GM23338 (cell line): ENCODE results near the gene STK11IP.

Experiments
- CREB1 ChIP-seq: fragments of 250-450 bp; sonication (Bioruptor Pico); IDR thresholded peaks from 2 replicates; pipeline ENCODE4 v1.5.0; 2020; ENCODE audit warnings: low read depth, mild to moderate bottlenecking, moderate library complexity
- EZH2 ChIP-seq: fragments of 200-600 bp; sonication (generic); IDR thresholded peaks from one replicate; pipeline ENCODE4 v1.8.0; 2017; ENCODE audit warnings: antibody characterized with exemption, mild to moderate bottlenecking, low read depth; ENCODE audit not compliant: unreplicated experiment
- EZH2phosphoT487 ChIP-seq: fragments of 200-600 bp; sonication (generic); IDR thresholded peaks from one replicate; pipeline ENCODE4 v1.8.1; 2018; ENCODE audit warnings: antibody characterized with exemption; ENCODE audit not compliant: unreplicated experiment
- JUNB ChIP-seq: IDR thresholded peaks from one replicate; pipeline ENCODE4 v1.6.1; 2016; ENCODE audit warnings: antibody characterized with exemption; ENCODE audit not compliant: unreplicated experiment
- NANOG ChIP-seq: IDR thresholded peaks from 2 replicates; pipeline ENCODE4 v1.6.1; 2016; ENCODE audit warnings: antibody characterized with exemption, borderline replicate concordance
- POLR2AphosphoS5 ChIP-seq: IDR thresholded peaks from 2 replicates; pipeline ENCODE4 v1.6.1; 2016; ENCODE audit warnings: antibody characterized with exemption, low read depth
- STAT1 ChIP-seq: IDR thresholded peaks from one replicate; pipeline ENCODE4 v1.6.1; 2016; ENCODE audit warnings: antibody characterized with exemption; ENCODE audit not compliant: unreplicated experiment
- TF ChIP-seq, protein P1 (sequence below), 2 experiments: fragments of 200-600 bp in 1 of 2; sonication (generic) in 1 of 2; conservative IDR thresholded peaks; 2 replicates each; pipeline versions ENCODE4 v1.5.1 to v1.6.1; 2016 to 2017; ENCODE audit warnings: antibody characterized with exemption in 2 of 2, low read depth in 2 of 2, mild to moderate bottlenecking in 2 of 2, moderate library complexity in 1 of 2
- TF ChIP-seq, protein P2 (sequence below): IDR thresholded peaks from one replicate; pipeline ENCODE4 v1.6.1; 2018; ENCODE audit warnings: antibody characterized with exemption; ENCODE audit not compliant: unreplicated experiment
- TF ChIP-seq, protein P3 (sequence below): IDR thresholded peaks from 2 replicates; pipeline ENCODE4 v1.6.1; 2016; ENCODE audit warnings: antibody characterized with exemption
- TF ChIP-seq, protein P4 (sequence below): fragments of 250-450 bp; sonication (Bioruptor Pico); IDR thresholded peaks from 2 replicates; pipeline ENCODE4 v1.5.0; 2020; ENCODE audit warnings: mild to moderate bottlenecking, moderate library complexity

DNA sequence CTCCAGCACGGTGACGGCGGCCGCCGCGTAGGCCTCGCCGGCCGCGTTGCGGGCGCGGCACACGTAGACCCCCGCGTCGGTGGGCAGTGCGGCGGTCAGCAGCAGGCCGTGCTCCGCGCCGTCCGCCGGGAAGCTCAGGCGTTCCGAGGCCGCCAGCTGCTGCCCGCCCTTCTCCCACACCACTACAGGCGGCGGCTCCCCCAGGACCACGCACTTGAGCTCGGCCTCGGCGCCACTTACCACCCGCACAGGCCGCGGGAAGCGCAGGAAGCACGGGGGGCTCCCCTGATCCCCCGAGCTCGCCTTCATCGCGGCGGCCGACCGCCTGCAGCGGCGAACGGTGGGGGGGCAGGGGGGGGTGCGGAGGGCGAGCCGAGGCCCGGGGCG lies 26.7 kb upstream of the STK11IP start:
- TF ChIP-seq, protein P1, sequence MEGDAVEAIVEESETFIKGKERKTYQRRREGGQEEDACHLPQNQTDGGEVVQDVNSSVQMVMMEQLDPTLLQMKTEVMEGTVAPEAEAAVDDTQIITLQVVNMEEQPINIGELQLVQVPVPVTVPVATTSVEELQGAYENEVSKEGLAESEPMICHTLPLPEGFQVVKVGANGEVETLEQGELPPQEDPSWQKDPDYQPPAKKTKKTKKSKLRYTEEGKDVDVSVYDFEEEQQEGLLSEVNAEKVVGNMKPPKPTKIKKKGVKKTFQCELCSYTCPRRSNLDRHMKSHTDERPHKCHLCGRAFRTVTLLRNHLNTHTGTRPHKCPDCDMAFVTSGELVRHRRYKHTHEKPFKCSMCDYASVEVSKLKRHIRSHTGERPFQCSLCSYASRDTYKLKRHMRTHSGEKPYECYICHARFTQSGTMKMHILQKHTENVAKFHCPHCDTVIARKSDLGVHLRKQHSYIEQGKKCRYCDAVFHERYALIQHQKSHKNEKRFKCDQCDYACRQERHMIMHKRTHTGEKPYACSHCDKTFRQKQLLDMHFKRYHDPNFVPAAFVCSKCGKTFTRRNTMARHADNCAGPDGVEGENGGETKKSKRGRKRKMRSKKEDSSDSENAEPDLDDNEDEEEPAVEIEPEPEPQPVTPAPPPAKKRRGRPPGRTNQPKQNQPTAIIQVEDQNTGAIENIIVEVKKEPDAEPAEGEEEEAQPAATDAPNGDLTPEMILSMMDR (conservative IDR thresholded peaks at IDR 0.05; ENCODE audit: low read depth in 2 of 2), result no peak
- TF ChIP-seq, protein P2, sequence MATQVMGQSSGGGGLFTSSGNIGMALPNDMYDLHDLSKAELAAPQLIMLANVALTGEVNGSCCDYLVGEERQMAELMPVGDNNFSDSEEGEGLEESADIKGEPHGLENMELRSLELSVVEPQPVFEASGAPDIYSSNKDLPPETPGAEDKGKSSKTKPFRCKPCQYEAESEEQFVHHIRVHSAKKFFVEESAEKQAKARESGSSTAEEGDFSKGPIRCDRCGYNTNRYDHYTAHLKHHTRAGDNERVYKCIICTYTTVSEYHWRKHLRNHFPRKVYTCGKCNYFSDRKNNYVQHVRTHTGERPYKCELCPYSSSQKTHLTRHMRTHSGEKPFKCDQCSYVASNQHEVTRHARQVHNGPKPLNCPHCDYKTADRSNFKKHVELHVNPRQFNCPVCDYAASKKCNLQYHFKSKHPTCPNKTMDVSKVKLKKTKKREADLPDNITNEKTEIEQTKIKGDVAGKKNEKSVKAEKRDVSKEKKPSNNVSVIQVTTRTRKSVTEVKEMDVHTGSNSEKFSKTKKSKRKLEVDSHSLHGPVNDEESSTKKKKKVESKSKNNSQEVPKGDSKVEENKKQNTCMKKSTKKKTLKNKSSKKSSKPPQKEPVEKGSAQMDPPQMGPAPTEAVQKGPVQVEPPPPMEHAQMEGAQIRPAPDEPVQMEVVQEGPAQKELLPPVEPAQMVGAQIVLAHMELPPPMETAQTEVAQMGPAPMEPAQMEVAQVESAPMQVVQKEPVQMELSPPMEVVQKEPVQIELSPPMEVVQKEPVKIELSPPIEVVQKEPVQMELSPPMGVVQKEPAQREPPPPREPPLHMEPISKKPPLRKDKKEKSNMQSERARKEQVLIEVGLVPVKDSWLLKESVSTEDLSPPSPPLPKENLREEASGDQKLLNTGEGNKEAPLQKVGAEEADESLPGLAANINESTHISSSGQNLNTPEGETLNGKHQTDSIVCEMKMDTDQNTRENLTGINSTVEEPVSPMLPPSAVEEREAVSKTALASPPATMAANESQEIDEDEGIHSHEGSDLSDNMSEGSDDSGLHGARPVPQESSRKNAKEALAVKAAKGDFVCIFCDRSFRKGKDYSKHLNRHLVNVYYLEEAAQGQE, result no peak
- TF ChIP-seq, protein P3, sequence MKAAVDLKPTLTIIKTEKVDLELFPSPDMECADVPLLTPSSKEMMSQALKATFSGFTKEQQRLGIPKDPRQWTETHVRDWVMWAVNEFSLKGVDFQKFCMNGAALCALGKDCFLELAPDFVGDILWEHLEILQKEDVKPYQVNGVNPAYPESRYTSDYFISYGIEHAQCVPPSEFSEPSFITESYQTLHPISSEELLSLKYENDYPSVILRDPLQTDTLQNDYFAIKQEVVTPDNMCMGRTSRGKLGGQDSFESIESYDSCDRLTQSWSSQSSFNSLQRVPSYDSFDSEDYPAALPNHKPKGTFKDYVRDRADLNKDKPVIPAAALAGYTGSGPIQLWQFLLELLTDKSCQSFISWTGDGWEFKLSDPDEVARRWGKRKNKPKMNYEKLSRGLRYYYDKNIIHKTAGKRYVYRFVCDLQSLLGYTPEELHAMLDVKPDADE, result no peak
- no peak for TF ChIP-seq EZH2
- no peak for TF ChIP-seq JUNB
- no peak for TF ChIP-seq EZH2phosphoT487
- no peak for TF ChIP-seq CREB1 (CRISPR knock-in tag)
- no peak for TF ChIP-seq POLR2AphosphoS5
- TF ChIP-seq STAT1, result no peak
- TF ChIP-seq, protein P4, sequence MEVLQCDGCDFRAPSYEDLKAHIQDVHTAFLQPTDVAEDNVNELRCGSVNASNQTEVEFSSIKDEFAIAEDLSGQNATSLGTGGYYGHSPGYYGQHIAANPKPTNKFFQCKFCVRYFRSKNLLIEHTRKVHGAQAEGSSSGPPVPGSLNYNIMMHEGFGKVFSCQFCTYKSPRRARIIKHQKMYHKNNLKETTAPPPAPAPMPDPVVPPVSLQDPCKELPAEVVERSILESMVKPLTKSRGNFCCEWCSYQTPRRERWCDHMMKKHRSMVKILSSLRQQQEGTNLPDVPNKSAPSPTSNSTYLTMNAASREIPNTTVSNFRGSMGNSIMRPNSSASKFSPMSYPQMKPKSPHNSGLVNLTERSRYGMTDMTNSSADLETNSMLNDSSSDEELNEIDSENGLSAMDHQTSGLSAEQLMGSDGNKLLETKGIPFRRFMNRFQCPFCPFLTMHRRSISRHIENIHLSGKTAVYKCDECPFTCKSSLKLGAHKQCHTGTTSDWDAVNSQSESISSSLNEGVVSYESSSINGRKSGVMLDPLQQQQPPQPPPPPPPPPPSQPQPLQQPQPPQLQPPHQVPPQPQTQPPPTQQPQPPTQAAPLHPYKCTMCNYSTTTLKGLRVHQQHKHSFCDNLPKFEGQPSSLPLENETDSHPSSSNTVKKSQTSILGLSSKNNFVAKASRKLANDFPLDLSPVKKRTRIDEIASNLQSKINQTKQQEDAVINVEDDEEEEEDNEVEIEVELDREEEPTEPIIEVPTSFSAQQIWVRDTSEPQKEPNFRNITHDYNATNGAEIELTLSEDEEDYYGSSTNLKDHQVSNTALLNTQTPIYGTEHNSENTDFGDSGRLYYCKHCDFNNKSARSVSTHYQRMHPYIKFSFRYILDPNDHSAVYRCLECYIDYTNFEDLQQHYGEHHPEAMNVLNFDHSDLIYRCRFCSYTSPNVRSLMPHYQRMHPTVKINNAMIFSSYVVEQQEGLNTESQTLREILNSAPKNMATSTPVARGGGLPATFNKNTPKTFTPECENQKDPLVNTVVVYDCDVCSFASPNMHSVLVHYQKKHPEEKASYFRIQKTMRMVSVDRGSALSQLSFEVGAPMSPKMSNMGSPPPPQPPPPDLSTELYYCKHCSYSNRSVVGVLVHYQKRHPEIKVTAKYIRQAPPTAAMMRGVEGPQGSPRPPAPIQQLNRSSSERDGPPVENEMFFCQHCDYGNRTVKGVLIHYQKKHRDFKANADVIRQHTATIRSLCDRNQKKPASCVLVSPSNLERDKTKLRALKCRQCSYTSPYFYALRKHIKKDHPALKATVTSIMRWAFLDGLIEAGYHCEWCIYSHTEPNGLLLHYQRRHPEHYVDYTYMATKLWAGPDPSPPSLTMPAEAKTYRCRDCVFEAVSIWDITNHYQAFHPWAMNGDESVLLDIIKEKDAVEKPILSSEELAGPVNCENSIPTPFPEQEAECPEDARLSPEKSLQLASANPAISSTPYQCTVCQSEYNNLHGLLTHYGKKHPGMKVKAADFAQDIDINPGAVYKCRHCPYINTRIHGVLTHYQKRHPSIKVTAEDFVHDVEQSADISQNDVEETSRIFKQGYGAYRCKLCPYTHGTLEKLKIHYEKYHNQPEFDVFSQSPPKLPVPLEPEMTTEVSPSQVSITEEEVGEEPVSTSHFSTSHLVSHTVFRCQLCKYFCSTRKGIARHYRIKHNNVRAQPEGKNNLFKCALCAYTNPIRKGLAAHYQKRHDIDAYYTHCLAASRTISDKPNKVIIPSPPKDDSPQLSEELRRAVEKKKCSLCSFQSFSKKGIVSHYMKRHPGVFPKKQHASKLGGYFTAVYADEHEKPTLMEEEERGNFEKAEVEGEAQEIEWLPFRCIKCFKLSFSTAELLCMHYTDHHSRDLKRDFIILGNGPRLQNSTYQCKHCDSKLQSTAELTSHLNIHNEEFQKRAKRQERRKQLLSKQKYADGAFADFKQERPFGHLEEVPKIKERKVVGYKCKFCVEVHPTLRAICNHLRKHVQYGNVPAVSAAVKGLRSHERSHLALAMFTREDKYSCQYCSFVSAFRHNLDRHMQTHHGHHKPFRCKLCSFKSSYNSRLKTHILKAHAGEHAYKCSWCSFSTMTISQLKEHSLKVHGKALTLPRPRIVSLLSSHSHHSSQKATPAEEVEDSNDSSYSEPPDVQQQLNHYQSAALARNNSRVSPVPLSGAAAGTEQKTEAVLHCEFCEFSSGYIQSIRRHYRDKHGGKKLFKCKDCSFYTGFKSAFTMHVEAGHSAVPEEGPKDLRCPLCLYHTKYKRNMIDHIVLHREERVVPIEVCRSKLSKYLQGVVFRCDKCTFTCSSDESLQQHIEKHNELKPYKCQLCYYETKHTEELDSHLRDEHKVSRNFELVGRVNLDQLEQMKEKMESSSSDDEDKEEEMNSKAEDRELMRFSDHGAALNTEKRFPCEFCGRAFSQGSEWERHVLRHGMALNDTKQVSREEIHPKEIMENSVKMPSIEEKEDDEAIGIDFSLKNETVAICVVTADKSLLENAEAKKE (CRISPR knock-in tag), result no peak
- no peak for TF ChIP-seq NANOG
